Measurements from ENCODE around the gene COA8.

GRCh38 chr14:103576371-103577024 is 13.7 kb downstream of the COA8 start:
- TF ChIP-seq POLR2A (IDR thresholded peaks at IDR 0.05) (no peak), CTCF (IDR thresholded peaks at IDR 0.05) (no peak)

Data from sigmoid colon (tissue), 3 donors.